NCI-H1694 treated with DMSO at 0.1 percent for 48 hours (cell line): ENCODE measurements around the gene CDH4.

ENCODE experiments used
- DNase-seq: peaks from one replicate; lab custom pipeline; 2025; lab: John Stamatoyannopoulos, UW

The CDH4 gene

GRCh38 chr20:61631751-61632150 is 379.7 kb downstream of the CDH4 start:
- no peak for DNase-seq

- no peak for DNase-seq
These were observed 380.9 kb downstream of the CDH4 start for GRCh38 chr20:61633004-61633403.

- no peak for DNase-seq
These were observed 382.5 kb downstream of the CDH4 start for GRCh38 chr20:61634376-61635145.

GRCh38 chr20:61635721-61636455 is 383.8 kb downstream of the CDH4 start:
- DNase-seq: no peak

GRCh38 chr20:61636531-61637116 is 384.6 kb downstream of the CDH4 start:
- DNase-seq: no peak

- DNase-seq: no peak
These were observed 386.9 kb downstream of the CDH4 start for GRCh38 chr20:61638802-61639585.

- no peak for DNase-seq
These were observed 388.2 kb downstream of the CDH4 start for GRCh38 chr20:61640131-61640870.

GRCh38 chr20:61640871-61641245 is 388.8 kb downstream of the CDH4 start:
- DNase-seq: no peak

- no peak for DNase-seq
These were observed 391.8 kb downstream of the CDH4 start for GRCh38 chr20:61643656-61644377.

- no peak for DNase-seq
These were observed 392.5 kb downstream of the CDH4 start for GRCh38 chr20:61644378-61645076.

GRCh38 chr20:61645732-61646131 is 393.7 kb downstream of the CDH4 start:
- DNase-seq: no peak

GRCh38 chr20:61646453-61646852 is 394.4 kb downstream of the CDH4 start:
- DNase-seq: no peak

GRCh38 chr20:61646986-61647385 is 394.9 kb downstream of the CDH4 start:
- no peak for DNase-seq

- DNase-seq: no peak
These were observed 395.6 kb downstream of the CDH4 start for GRCh38 chr20:61647702-61648101.

- no peak for DNase-seq
These were observed 397.2 kb downstream of the CDH4 start for GRCh38 chr20:61649105-61649859.

- no peak for DNase-seq
These were observed 397.8 kb downstream of the CDH4 start for GRCh38 chr20:61649860-61650162.

GRCh38 chr20:61650912-61651733 is 399.1 kb downstream of the CDH4 start:
- no peak for DNase-seq

- DNase-seq: no peak
These were observed 400.1 kb downstream of the CDH4 start for GRCh38 chr20:61652146-61652545.

- DNase-seq: no peak
These were observed 402.7 kb downstream of the CDH4 start for GRCh38 chr20:61654726-61655125.
